ENCODE results near the gene MAGI1. TPM values are rescaled to one million over a fixed set of nuclear protein-coding genes. Genes with fewer than 3 reads are reported as not detected.

MAGI1 gene
- total and polyA plus RNA-seq, 2 donors (not counting 1 experiment from before 2014, with no cell fraction given), result 0.10 to 0.22 TPM

GRCh38 chr3:65767551-65767950, 271.2 kb downstream of the MAGI1 start:
- Histone ChIP-seq H3K27me3 (replicated peaks in 1 of 4; ENCODE audit: control extremely low read depth in 1 of 4, control insufficient read depth in 3 of 4, insufficient read depth in 4 of 4, low read length in 3 of 4) (no peaks in the 10 kb centered on the region), H4K20me1 (ENCODE audit: control insufficient read depth, insufficient read depth, low read length, poor library complexity, severe bottlenecking) (no peaks in the 10 kb centered on the region), H3K4me1 (ENCODE audit: control insufficient read depth in 2 of 2, insufficient read depth in 2 of 2, low read length in 2 of 2) (no peaks in the 10 kb centered on the region), H3K36me3 (replicated peaks in 1 of 2; ENCODE audit: control extremely low read depth in 1 of 2, control insufficient read depth in 1 of 2, extremely low read depth in 1 of 2, insufficient read depth in 2 of 2, low read length in 1 of 2) (no peaks in the 10 kb centered on the region), H3K9ac (ENCODE audit: low read length) (no peak overlapping the region), H3K79me2 (ENCODE audit: control insufficient read depth, insufficient read depth, low read length) (no peaks in the 10 kb centered on the region), H2AFZ (ENCODE audit: insufficient read depth, low read depth, low read length, poor library complexity, severe bottlenecking) (no peak overlapping the region), H3K4me3 (ENCODE audit: control extremely low read depth in 1 of 5, extremely low read depth in 1 of 5, insufficient read depth in 1 of 5, low read depth in 2 of 5, low read length in 4 of 5) (no peak overlapping the region), H3K9me3 (ENCODE audit: control extremely low read depth in 1 of 3, control insufficient read depth in 2 of 3, insufficient read depth in 1 of 3, low read length in 2 of 3) (no peaks in the 10 kb centered on the region), H3K4me2 (replicated peaks; ENCODE audit: low read depth, low read length, poor library complexity, severe bottlenecking) (no peak overlapping the region), H3K27ac (ENCODE audit: low read length in 2 of 2) (no peak overlapping the region)
- DNase-seq (no peak), ATAC-seq (ENCODE audit: low read depth) (no peak)
- CTCF ChIA-PET, result no interaction called here
- Mint-ChIP-seq H3K4me1 (no peaks in the 10 kb centered on the region), H3K27ac (no peak overlapping the region), H3K4me3 (no peak overlapping the region), H3K27me3 (no peaks in the 10 kb centered on the region), H3K9me3 (ENCODE audit: insufficient read depth) (no peaks in the 10 kb centered on the region)
- TF ChIP-seq CTCF (IDR thresholded peaks at IDR 0.05) (no peak), EZH2 (IDR thresholded peaks at IDR 0.05; ENCODE audit: borderline replicate concordance, insufficient read depth, low read depth, low read length, poor library complexity, severe bottlenecking) (no peak)
- 80% methylated on average over 1 of the region's 1 CpG for WGBS (ENCODE audit: insufficient coverage)
- intact Hi-C loops (cut with micrococcal nuclease), result no loop called here
- POLR2A ChIA-PET, result no interaction called here

GRCh38 chr3:65762235-65762580, 276.5 kb downstream of the MAGI1 start:
- Histone ChIP-seq H3K4me2 (replicated peaks; ENCODE audit: low read depth, low read length, poor library complexity, severe bottlenecking) (no peak overlapping the region), H2AFZ (ENCODE audit: insufficient read depth, low read depth, low read length, poor library complexity, severe bottlenecking) (no peak overlapping the region), H3K4me1 (ENCODE audit: control insufficient read depth in 2 of 2, insufficient read depth in 2 of 2, low read length in 2 of 2) (no peaks in the 10 kb centered on the region), H3K27ac (ENCODE audit: low read length in 2 of 2) (no peak overlapping the region), H3K9ac (ENCODE audit: low read length) (no peak overlapping the region), H3K4me3 (ENCODE audit: control extremely low read depth in 1 of 5, extremely low read depth in 1 of 5, insufficient read depth in 1 of 5, low read depth in 2 of 5, low read length in 4 of 5) (no peak overlapping the region), H3K79me2 (ENCODE audit: control insufficient read depth, insufficient read depth, low read length) (no peaks in the 10 kb centered on the region), H4K20me1 (ENCODE audit: control insufficient read depth, insufficient read depth, low read length, poor library complexity, severe bottlenecking) (no peaks in the 10 kb centered on the region), H3K9me3 (ENCODE audit: control extremely low read depth in 1 of 3, control insufficient read depth in 2 of 3, insufficient read depth in 1 of 3, low read length in 2 of 3) (no peaks in the 10 kb centered on the region), H3K36me3 (replicated peaks in 1 of 2; ENCODE audit: control extremely low read depth in 1 of 2, control insufficient read depth in 1 of 2, extremely low read depth in 1 of 2, insufficient read depth in 2 of 2, low read length in 1 of 2) (no peaks in the 10 kb centered on the region), H3K27me3 (replicated peaks in 1 of 4; ENCODE audit: control extremely low read depth in 1 of 4, control insufficient read depth in 3 of 4, insufficient read depth in 4 of 4, low read length in 3 of 4) (peaks cover 0 to 6% (median 0%) of the 10 kb centered on the region in 4 experiments)
- Mint-ChIP-seq H3K9me3 (ENCODE audit: insufficient read depth) (no peaks in the 10 kb centered on the region), H3K4me1 (no peaks in the 10 kb centered on the region), H3K27me3 (peaks cover 3% of the 10 kb centered on the region), H3K4me3 (no peak overlapping the region), H3K27ac (no peak overlapping the region)
- no peak for TF ChIP-seq CTCF (IDR thresholded peaks at IDR 0.05)
- ChIA-PET CTCF (no interaction called here), POLR2A (no interaction called here)
- intact Hi-C loops (cut with micrococcal nuclease), result no loop called here
- ATAC-seq (ENCODE audit: low read depth), result no peak
- DNase-seq, result no peak
- WGBS (ENCODE audit: insufficient coverage), result no CpG with 5 or more reads among the region's 4 CpGs
